ENCODE data around the gene TCAP. TPM values are rescaled to one million over a fixed set of nuclear protein-coding genes. Genes with fewer than 3 reads are reported as not detected.
A peak's percentile ranks its signal among the peaks of the same experiment; 100 is the strongest.

Gene TCAP
- total and polyA plus RNA-seq, 2 experiments from 2014 or later, result 0.61 to 2.1 TPM

GRCh38 chr17:39625198-39625785, 39.9 kb upstream of the TCAP start:
- ATAC-seq (no peak), DNase-seq (ENCODE audit: low spot score) (no peak)
- Histone ChIP-seq H3K27me3 (ENCODE audit: insufficient read depth) (peaks cover 84% of the 10 kb centered on the region), H4K20me1 (replicated peaks; ENCODE audit: insufficient read depth) (no peaks in the 10 kb centered on the region), H3K4me3 (no peak overlapping the region), H3F3A (replicated peaks; ENCODE audit: low read depth) (0 out of 2 replicates have a peak, but pooled peaks cover 8% of the 10 kb centered on the region), H3K9me2 (ENCODE audit: insufficient read depth) (no peaks in the 10 kb centered on the region), H3K36me3 (ENCODE audit: insufficient read depth) (no peaks in the 10 kb centered on the region), H2AFZ (no peak overlapping the region), H3K4me2 (no peak overlapping the region), H3K79me2 (replicated peaks; ENCODE audit: insufficient read depth) (no peaks in the 10 kb centered on the region), H3K27ac (ENCODE audit: low read depth) (no peak overlapping the region), H3K4me1 (ENCODE audit: insufficient read depth) (peaks cover 34% of the 10 kb centered on the region)
- TF ChIP-seq REST (IDR thresholded peaks at IDR 0.05; ENCODE audit: unreplicated experiment), result no peak
- H3K27me3 Mint-ChIP-seq (ENCODE audit: insufficient read depth, low read depth, poor library complexity), result peaks cover 66% of the 10 kb centered on the region
- H3K27ac Mint-ChIP-seq, result no peak overlapping the region
- peak overlapping the region; percentile 86; the same call in 2 of the 3 replicates for H3K4me3 Mint-ChIP-seq
- no peaks in the 10 kb centered on the region; the same call in 2 of the 3 replicates for H3K9me3 Mint-ChIP-seq
- H3K4me1 Mint-ChIP-seq, result peaks cover 57% of the 10 kb centered on the region
- 0 out of 3 replicates have a peak, but pooled peaks cover under 1% of the 10 kb centered on the region for H3K36me3 Mint-ChIP-seq (ENCODE audit: low read depth)

- peaks cover 68% of the 10 kb centered on the region for H3K27me3 Mint-ChIP-seq (ENCODE audit: insufficient read depth, low read depth, poor library complexity)
- peaks cover 44% of the 10 kb centered on the region for H3K4me1 ChIP-seq (ENCODE audit: insufficient read depth)
- no peaks in the 10 kb centered on the region for H3K36me3 ChIP-seq (ENCODE audit: insufficient read depth)
- 0 out of 2 replicates have a peak, but pooled peaks cover 10% of the 10 kb centered on the region for H3F3A ChIP-seq (replicated peaks; ENCODE audit: low read depth)
- H3K9me2 ChIP-seq (ENCODE audit: insufficient read depth), result no peaks in the 10 kb centered on the region
- no peak within 1 kb of the TSS for H3K27ac ChIP-seq (ENCODE audit: low read depth)
- H3K9me3 Mint-ChIP-seq, result no peaks in the 10 kb centered on the region; the same call in 2 of the 3 replicates
- peaks cover 75% of the 10 kb centered on the region for H3K27me3 ChIP-seq (ENCODE audit: insufficient read depth)
- H3K79me2 ChIP-seq (replicated peaks; ENCODE audit: insufficient read depth), result no peaks in the 10 kb centered on the region
- peak within 1 kb of the TSS; percentile 91; the same call in 1 of the 2 replicates for H2AFZ ChIP-seq
- 0 out of 3 replicates have a peak, but pooled peaks cover 2% of the 10 kb centered on the region for H3K36me3 Mint-ChIP-seq (ENCODE audit: low read depth)
- peak within 1 kb of the TSS; percentile 95 for H3K4me2 ChIP-seq
- no peak within 1 kb of the TSS for H3K27ac Mint-ChIP-seq
- H4K20me1 ChIP-seq (replicated peaks; ENCODE audit: insufficient read depth), result no peaks in the 10 kb centered on the region
- H3K4me3 Mint-ChIP-seq, result peak within 1 kb of the TSS; percentile 86
- H3K4me3 ChIP-seq, result peak within 1 kb of the TSS; percentile 91
- peaks cover 65% of the 10 kb centered on the region for H3K4me1 Mint-ChIP-seq
- DNase-seq (ENCODE audit: low spot score), result peak; percentile 74
- peak; percentile 44 for ATAC-seq
- TF ChIP-seq EZH2phosphoT487 (IDR thresholded peaks at IDR 0.05; ENCODE audit: unreplicated experiment), result no peak
- no peak for TF ChIP-seq CREB1 (CRISPR knock-in tag; IDR thresholded peaks at IDR 0.05; ENCODE audit: low read depth)
- no peak for TF ChIP-seq ETS1 (IDR thresholded peaks at IDR 0.05)
- TF ChIP-seq ZNF331 (CRISPR knock-in tag; IDR thresholded peaks at IDR 0.05; ENCODE audit: low read depth), result no peak
- TF ChIP-seq EZH2 (IDR thresholded peaks at IDR 0.05; ENCODE audit: low read depth, unreplicated experiment), result no peak
- TF ChIP-seq ZNF114 (CRISPR knock-in tag; IDR thresholded peaks at IDR 0.05), result no peak
- no peak for TF ChIP-seq STAT1 (IDR thresholded peaks at IDR 0.05; ENCODE audit: unreplicated experiment)
- TF ChIP-seq JUNB (IDR thresholded peaks at IDR 0.05; ENCODE audit: unreplicated experiment), result no peak
- no peak for TF ChIP-seq POLR2AphosphoS5 (IDR thresholded peaks at IDR 0.05; ENCODE audit: low read depth)
These were observed 38.7 kb upstream of the TCAP start, which contains the start of gene PPP1R1B for GRCh38 chr17:39626171-39627046. Gene PPP1R1B, plus strand, starts transcription at chr17:39626952. Its CDS starts 441 bp downstream, at chr17:39627393.
